GM12878 (cell line): ENCODE data around the gene ITGB2. TPM values are rescaled to one million over a fixed set of nuclear protein-coding genes. Genes with fewer than 3 reads are reported as not detected.

ENCODE experiments used
- ATAC-seq: fragments of 200-7000 bp; cut with Tn5 transposase; 3 replicates; pipeline ENCODE4 v1.9.1; 2020; ENCODE audit warnings: mild to moderate bottlenecking, moderate library complexity
- BruUV-seq: library from RNA; stranded (reverse); fragments of 400-500 nt; replicated peaks from 2 replicates; lab custom pipeline; 2021; lab: Mats Ljungman, UMichigan
- CTCF ChIA-PET: fragments of 300-600 bp; sonication (Branson Sonifier 250); formaldehyde crosslinking; extraction: SDS; loops from one replicate; lab custom pipeline; 2021; ENCODE audit warnings: inconsistent platforms; lab: Yijun Ruan, JAX
- POLR2A ChIA-PET: fragments of 350-600 bp; formaldehyde crosslinking; extraction: SDS; loops from one replicate; lab custom pipeline; 2021; ENCODE audit warnings: inconsistent platforms; lab: Charles Lee
- RAD21 ChIA-PET: fragments of 300-600 bp; sonication (Branson Sonifier 250); formaldehyde crosslinking; loops from one replicate; lab custom pipeline; 2023; ENCODE audit warnings: antibody characterized with exemption; ENCODE audit not compliant: unreplicated experiment; lab: Charles Lee
- SMC1A ChIA-PET: fragments of 300-600 bp; sonication (Branson Sonifier 250); formaldehyde crosslinking; loops from one replicate; lab custom pipeline; 2023; ENCODE audit not compliant: unreplicated experiment, uncharacterized antibody; lab: Charles Lee
- DNase-seq: peaks from one replicate; pipeline ENCODE4 v3.0.0-alpha.2; 2011; ENCODE audit warnings: low read depth, low spot score
- FAIRE-seq: peaks from 3 replicates; lab custom pipeline; 2011; peaks lifted over from hg19 to GRCh38; lab: Jason Lieb, UNC
- H2AFZ ChIP-seq: 2 replicates; pipeline ENCODE4 v1.6.0; 2011; ENCODE audit warnings: low read depth, low read length, control low read depth; ENCODE audit not compliant: control insufficient read depth
- H3K27ac ChIP-seq: 2 replicates; pipeline ENCODE4 v1.5.1; 2011; ENCODE audit warnings: control low read depth; ENCODE audit not compliant: control insufficient read depth, insufficient read depth
- H3K27me3 ChIP-seq, 2 experiments: replicated peaks in 1 of 2; 2 replicates each; pipeline versions ENCODE4 v1.6.0 to v1.6.1; 2011; ENCODE audit warnings: low read length in 1 of 2; ENCODE audit not compliant: control insufficient read depth in 2 of 2, insufficient read depth in 2 of 2
- H3K36me3 ChIP-seq, 2 experiments: 2 replicates each; pipeline ENCODE4 v1.5.1; 2011; ENCODE audit warnings: low read length in 1 of 2; ENCODE audit not compliant: control insufficient read depth in 2 of 2, insufficient read depth in 2 of 2
- H3K4me1 ChIP-seq: 2 replicates; pipeline ENCODE4 v1.6.1; 2011; ENCODE audit warnings: mild to moderate bottlenecking, low read length, moderate library complexity, mixed read lengths; ENCODE audit not compliant: control insufficient read depth, insufficient read depth
- H3K4me2 ChIP-seq: 2 replicates; pipeline ENCODE4 v1.6.0; 2011; ENCODE audit warnings: control low read depth; ENCODE audit not compliant: control insufficient read depth, insufficient read depth
- H3K4me3 ChIP-seq: fragments of 200-600 bp; sonication (generic); 2 replicates; pipeline ENCODE4 v1.5.1; 2016
- H3K79me2 ChIP-seq: 2 replicates; pipeline ENCODE4 v1.6.0; 2011; ENCODE audit warnings: low read length; ENCODE audit not compliant: control insufficient read depth, insufficient read depth
- H3K9ac ChIP-seq: 2 replicates; pipeline ENCODE4 v1.8.0; 2011; ENCODE audit warnings: low read length, control low read depth, mixed read lengths; ENCODE audit not compliant: control insufficient read depth, insufficient read depth
- H3K9me3 ChIP-seq: replicated peaks from 3 replicates; pipeline ENCODE4 v1.5.1; 2011; ENCODE audit warnings: mild to moderate bottlenecking, low read length; ENCODE audit not compliant: control insufficient read depth, insufficient read depth
- H4K20me1 ChIP-seq: 2 replicates; pipeline ENCODE4 v1.6.0; 2011; ENCODE audit not compliant: control insufficient read depth, insufficient read depth
- CEBPZ ChIP-seq: fragments of 150-350 bp; IDR thresholded peaks from 2 replicates; pipeline ENCODE4 v1.6.1; 2016; ENCODE audit warnings: low read depth, low read length
- IKZF1 ChIP-seq: fragments of 450-650 bp; conservative IDR thresholded peaks from 2 replicates; pipeline ENCODE4 v1.6.1; 2017; ENCODE audit warnings: antibody characterized with exemption, mild to moderate bottlenecking
- KAT2A ChIP-seq: conservative IDR thresholded peaks from 2 replicates; pipeline ENCODE4 v1.6.1; 2011; ENCODE audit warnings: low read depth, low read length; ENCODE audit not compliant: control insufficient read depth
- MTA2 ChIP-seq: fragments of 450-650 bp; IDR thresholded peaks from 2 replicates; pipeline ENCODE4 v1.6.1; 2016; ENCODE audit warnings: low read depth, mild to moderate bottlenecking, moderate library complexity
- NBN ChIP-seq: fragments of 450-650 bp; IDR thresholded peaks from 2 replicates; pipeline ENCODE4 v1.6.1; 2016
- NR2C1 ChIP-seq: fragments of 450-650 bp; IDR thresholded peaks from 2 replicates; pipeline ENCODE4 v1.6.1; 2017; ENCODE audit warnings: antibody characterized with exemption, mild to moderate bottlenecking, moderate library complexity
- PAX5 ChIP-seq: IDR thresholded peaks from 2 replicates; pipeline ENCODE4 v1.6.1; 2011; ENCODE audit warnings: low read depth, low read length, borderline replicate concordance
- POLR2AphosphoS2 ChIP-seq: IDR thresholded peaks from 2 replicates; pipeline ENCODE4 v1.6.1; 2011; ENCODE audit warnings: low read depth, mild to moderate bottlenecking, low read length, improper control_type of control experiment, moderate library complexity
- REST ChIP-seq: IDR thresholded peaks from 2 replicates; pipeline ENCODE4 v1.6.1; 2012; ENCODE audit warnings: mild to moderate bottlenecking, low read depth, low read length
- SIX5 ChIP-seq: IDR thresholded peaks from 2 replicates; pipeline ENCODE4 v1.6.1; 2011; ENCODE audit warnings: mild to moderate bottlenecking, low read depth, low read length, moderate library complexity; ENCODE audit not compliant: severe bottlenecking
- SREBF2 ChIP-seq: IDR thresholded peaks from 2 replicates; pipeline ENCODE4 v1.6.1; 2012; ENCODE audit warnings: mild to moderate bottlenecking, low read length
- YBX1 ChIP-seq: fragments of 450-650 bp; IDR thresholded peaks from 2 replicates; pipeline ENCODE4 v1.6.1; 2016; ENCODE audit warnings: antibody characterized with exemption
- ZSCAN29 ChIP-seq: fragments of 450-650 bp; IDR thresholded peaks from 2 replicates; pipeline ENCODE4 v1.6.1; 2017; ENCODE audit warnings: mild to moderate bottlenecking, moderate library complexity
- WGBS: methylation state at CpG from one replicate; pipeline ENCODE4 v1.1.6; 2016; ENCODE audit warnings: low lambda C conversion rate; ENCODE audit not compliant: insufficient replicate concordance, insufficient coverage; ENCODE audit errors: missing lambda C conversion rate; 5-methylcytosine and 5-hydroxymethylcytosine counted together
- in situ Hi-C: fragments of 300-500 bp; cut with MboI; formaldehyde crosslinking; loops from 9 replicates; pipeline ENCODE4 v1.14.3; 2018; ENCODE audit warnings: mixed read lengths
- intact Hi-C: fragments of 100-400 bp; cut with micrococcal nuclease; formaldehyde crosslinking; loops from one replicate; pipeline ENCODE4 v1.14.2; 2022; ENCODE audit not compliant: unreplicated experiment
- polyA plus RNA-seq, 11 experiments: library from polyadenylated mRNA; depleted of rRNA in 4 of 11; unstranded in 6 of 11; stranded (reverse) in 5 of 11; fragments of >200 nt; fragmentation: Nextera tagmentation in 4 of 11; fragmentation: Illumina TruSeq in 1 of 11; extraction: Ambion mirVana in 4 of 11; extraction: Trizol in 1 of 11; gene quantifications; 1 replicate in 1 of 11; 2 replicates in 10 of 11; pipeline versions ENCODE4 v1.2.1 to v1.2.3, GENCODE V29; 2011 to 2016; ENCODE audit warnings: inconsistent platforms in 2 of 11, missing spikeins in 2 of 11, low read depth in 1 of 11
- total RNA-seq, 4 experiments: library from RNA; depleted of rRNA in 3 of 4; stranded (reverse); fragments of >200 nt in 3 of 4; fragmentation: Illumina TruSeq in 1 of 4; extraction: Trizol in 1 of 4; gene quantifications; 2 replicates each; pipeline versions ENCODE4 v1.2.1 to v1.2.3, GENCODE V29; 2013 to 2021
- TF ChIP-seq, protein P1 (sequence below): fragments of 450-650 bp; formaldehyde crosslinking; IDR thresholded peaks from 2 replicates; pipeline ENCODE4 v1.5.0; 2022; ENCODE audit warnings: mild to moderate bottlenecking, missing genetic modification characterization

ITGB2 gene
- total and polyA plus RNA-seq, 10 of the 15 experiments (the other 5 are each of a cell fraction or from before 2014, with no cell fraction given), result 8.0 to 172 (median 58.9) TPM

DNA sequence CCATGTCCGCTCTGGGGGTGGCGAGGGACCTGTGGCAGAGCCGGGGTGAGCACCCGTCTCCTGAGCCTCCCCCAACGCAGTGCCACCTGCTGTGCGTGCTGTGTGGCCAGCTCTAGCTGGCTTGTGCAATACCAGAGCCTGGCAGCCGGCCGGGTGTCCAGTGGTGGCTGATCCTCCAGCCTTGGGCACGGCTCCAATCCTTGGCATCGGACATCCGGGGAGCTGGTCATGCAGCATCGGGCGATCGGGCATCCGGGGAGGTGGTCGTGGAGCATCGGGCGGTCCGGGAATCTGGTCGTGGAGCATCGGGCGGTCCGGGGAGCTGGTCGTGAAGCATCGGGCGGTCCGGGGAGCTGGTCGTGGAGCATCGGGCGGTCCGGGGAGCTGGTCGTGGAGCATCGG is 27.2 kb upstream of the ITGB2 start:
- H3K4me1 ChIP-seq, result peaks cover 4% of the 10 kb centered on the region
- no peaks in the 10 kb centered on the region for H3K9me3 ChIP-seq
- H3K4me3 ChIP-seq, result no peak overlapping the region
- H3K9ac ChIP-seq, result no peak overlapping the region
- SMC1A ChIA-PET, result interaction anchor here (3.6 to 12.3 kb wide), 2 partner anchors 179 to 190 kb away, joined by 48 to 153 read pairs; no protein-coding TSS in a partner anchor
- ATAC-seq (no peak), FAIRE-seq (no peak), DNase-seq (no peak)
- H3K4me2 ChIP-seq, result no peak overlapping the region
- H3K79me2 ChIP-seq, result peaks cover 11% of the 10 kb centered on the region
- in situ Hi-C loops (loop anchor here (5.0 kb wide), 2 partner anchors 179 to 879 kb away; no protein-coding TSS in a partner anchor), intact Hi-C loops (no loop called here)
- no peak overlapping the region for H2AFZ ChIP-seq
- H3K36me3 ChIP-seq, result peaks cover 3 to 37% of the 10 kb centered on the region in 2 experiments; a peak in 2 of 4 replicates
- 99% methylated on average over 22 of the region's 33 CpGs for WGBS
- peaks cover 9% of the 10 kb centered on the region for H4K20me1 ChIP-seq
- no peaks in the 10 kb centered on the region for H3K27me3 ChIP-seq
- RAD21 ChIA-PET, result interaction anchor here (6.4 to 11.2 kb wide), 2 partner anchors 180 to 191 kb away, joined by 104 to 141 read pairs; no protein-coding TSS in a partner anchor
- POLR2A ChIA-PET, result no interaction called here
- BruUV-seq, result no TSS peak
- H3K27ac ChIP-seq, result no peak overlapping the region
- CTCF ChIA-PET, result interaction anchor here (0.7 to 11.8 kb wide), 7 partner anchors 55 to 1022 kb away, joined by 3 to 235 read pairs (median 3); no protein-coding TSS in a partner anchor
- TF ChIP-seq REST, result no peak
- TF ChIP-seq KAT2A, result no peak
- TF ChIP-seq NBN, result no peak
- TF ChIP-seq PAX5, result no peak
- TF ChIP-seq NR2C1, result no peak
- no peak for TF ChIP-seq SREBF2
- TF ChIP-seq POLR2AphosphoS2, result no peak
- TF ChIP-seq CEBPZ, result no peak
- TF ChIP-seq YBX1, result no peak
- no peak for TF ChIP-seq MTA2
- TF ChIP-seq ZSCAN29, result no peak
- TF ChIP-seq SIX5, result no peak
- TF ChIP-seq, protein P1, sequence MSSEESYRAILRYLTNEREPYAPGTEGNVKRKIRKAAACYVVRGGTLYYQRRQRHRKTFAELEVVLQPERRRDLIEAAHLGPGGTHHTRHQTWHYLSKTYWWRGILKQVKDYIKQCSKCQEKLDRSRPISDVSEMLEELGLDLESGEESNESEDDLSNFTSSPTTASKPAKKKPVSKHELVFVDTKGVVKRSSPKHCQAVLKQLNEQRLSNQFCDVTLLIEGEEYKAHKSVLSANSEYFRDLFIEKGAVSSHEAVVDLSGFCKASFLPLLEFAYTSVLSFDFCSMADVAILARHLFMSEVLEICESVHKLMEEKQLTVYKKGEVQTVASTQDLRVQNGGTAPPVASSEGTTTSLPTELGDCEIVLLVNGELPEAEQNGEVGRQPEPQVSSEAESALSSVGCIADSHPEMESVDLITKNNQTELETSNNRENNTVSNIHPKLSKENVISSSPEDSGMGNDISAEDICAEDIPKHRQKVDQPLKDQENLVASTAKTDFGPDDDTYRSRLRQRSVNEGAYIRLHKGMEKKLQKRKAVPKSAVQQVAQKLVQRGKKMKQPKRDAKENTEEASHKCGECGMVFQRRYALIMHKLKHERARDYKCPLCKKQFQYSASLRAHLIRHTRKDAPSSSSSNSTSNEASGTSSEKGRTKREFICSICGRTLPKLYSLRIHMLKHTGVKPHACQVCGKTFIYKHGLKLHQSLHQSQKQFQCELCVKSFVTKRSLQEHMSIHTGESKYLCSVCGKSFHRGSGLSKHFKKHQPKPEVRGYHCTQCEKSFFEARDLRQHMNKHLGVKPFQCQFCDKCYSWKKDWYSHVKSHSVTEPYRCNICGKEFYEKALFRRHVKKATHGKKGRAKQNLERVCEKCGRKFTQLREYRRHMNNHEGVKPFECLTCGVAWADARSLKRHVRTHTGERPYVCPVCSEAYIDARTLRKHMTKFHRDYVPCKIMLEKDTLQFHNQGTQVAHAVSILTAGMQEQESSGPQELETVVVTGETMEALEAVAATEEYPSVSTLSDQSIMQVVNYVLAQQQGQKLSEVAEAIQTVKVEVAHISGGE (CRISPR knock-in tag), result no peak
- no peak for TF ChIP-seq IKZF1
